ENCODE measurements around the gene BLOC1S3. TPM values are rescaled to one million over a fixed set of nuclear protein-coding genes. Genes with fewer than 3 reads are reported as not detected.
A peak's percentile ranks its signal among the peaks of the same experiment; 100 is the strongest.

Gene BLOC1S3
- total and polyA plus RNA-seq, 4 experiments from 2014 or later = 5.3 to 29.9 (median 20.9) TPM

DNA sequence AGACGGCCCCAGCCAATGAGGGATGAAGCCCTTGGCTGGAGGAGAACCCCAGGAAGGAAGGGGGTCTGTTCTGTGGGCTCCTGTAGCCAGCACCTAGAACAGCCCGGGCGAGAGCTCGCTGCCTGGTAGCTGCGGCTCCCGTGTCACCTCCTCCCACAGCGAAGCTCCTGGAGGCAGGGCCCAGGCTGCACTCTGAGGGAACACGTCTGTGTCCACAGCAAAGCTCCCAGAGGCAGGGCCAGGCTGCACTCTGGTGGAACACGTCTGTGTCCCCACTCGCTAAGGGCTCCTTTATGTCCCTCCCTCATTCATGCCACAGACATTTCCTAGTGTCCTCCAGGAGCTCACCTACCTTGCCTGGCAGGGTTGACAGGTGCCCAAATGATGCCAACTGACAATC, 9.0 kb upstream of the BLOC1S3 start:
- H3K4me1 ChIP-seq (ENCODE audit: insufficient read depth, low read length) = peaks cover 69% of the 10 kb centered on the region

DNA sequence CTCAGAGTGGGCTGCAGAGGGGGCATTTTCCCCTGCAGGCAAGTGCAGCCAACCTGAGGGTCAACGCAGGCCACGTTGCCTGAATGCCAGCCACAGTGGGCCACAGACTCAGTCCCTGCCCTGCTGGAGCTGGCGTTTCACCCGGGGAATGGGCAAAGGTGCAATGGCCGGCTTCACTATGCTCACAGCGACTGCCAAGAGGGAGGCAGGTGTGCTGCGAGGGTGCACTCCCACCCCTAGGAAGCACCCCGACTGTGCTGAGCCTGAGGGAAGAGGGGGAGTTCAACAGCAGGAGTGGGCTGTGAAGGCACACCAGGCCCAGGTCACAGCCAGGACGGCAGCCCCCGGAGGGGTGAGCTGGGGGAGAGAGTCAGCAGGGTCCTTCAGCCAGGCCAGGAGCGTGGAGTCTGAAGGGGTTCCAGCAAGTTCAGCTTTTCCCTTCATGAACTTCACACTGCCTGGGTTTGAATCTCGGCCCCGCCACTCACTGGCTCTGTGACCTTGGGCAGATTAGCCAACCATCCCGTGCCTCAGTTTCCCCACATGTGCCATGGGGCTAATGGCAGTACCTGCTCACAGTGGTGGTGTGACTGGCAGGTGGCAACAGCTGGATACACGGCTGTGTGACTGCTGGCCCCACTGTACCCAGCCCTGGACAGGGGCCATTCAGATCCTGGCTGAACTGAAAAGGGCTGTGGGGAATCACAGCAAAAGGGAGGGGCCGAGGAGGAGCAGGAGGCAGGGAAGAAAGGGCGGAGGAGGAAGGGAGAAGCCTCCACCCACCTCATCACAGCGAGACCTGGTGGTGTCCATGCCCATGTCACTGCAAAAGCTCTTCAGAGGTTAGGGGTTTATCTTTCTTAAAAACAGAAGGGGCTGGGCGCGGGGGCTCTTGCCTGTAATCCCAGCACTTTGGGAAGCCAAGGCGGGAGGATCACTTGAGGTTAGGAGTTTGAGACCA, 8.2 kb upstream of the BLOC1S3 start:
- H3K36me3 ChIP-seq (ENCODE audit: insufficient read depth, low read length) = no peaks in the 10 kb centered on the region
- H3K27me3 ChIP-seq (ENCODE audit: insufficient read depth, low read length) = no peaks in the 10 kb centered on the region
- DNase-seq = no peak
- ChIA-PET CTCF (ENCODE audit: partially characterized antibody) (interaction anchor here (1.4 kb wide), 1 partner anchor 8 kb away, joined by 3 read pairs; the partner anchor contains the start of genes BLOC1S3 and TRAPPC6A), POLR2A (ENCODE audit: partially characterized antibody) (interaction anchor here (0.8 to 4.0 kb wide), 4 partner anchors 10 to 78 kb away, joined by 4 to 14 read pairs (median 8); partner anchors contain the start of gene PPP1R37)
- peak overlapping the region; percentile 61 for H3K27ac ChIP-seq (ENCODE audit: low read depth, low read length)
- intact Hi-C loops (cut with micrococcal nuclease) = no loop called here
- no peaks in the 10 kb centered on the region for H3K9me3 Mint-ChIP-seq
- peak overlapping the region; percentile 76 to 99 (median 94) for H3K27ac Mint-ChIP-seq
- no peaks in the 10 kb centered on the region for H3K27me3 Mint-ChIP-seq
- H3K4me1 ChIP-seq (ENCODE audit: insufficient read depth, low read length) = peaks cover 60% of the 10 kb centered on the region
- peak overlapping the region in 7 of 8 donors; percentile 66 to 90 (median 86) for H3K4me3 Mint-ChIP-seq
- peaks cover 24 to 62% (median 43%) of the 10 kb centered on the region in 4 donors for H3K4me1 Mint-ChIP-seq
- peaks cover 0 to under 1% of the 10 kb centered on the region in 2 donors for H3K36me3 Mint-ChIP-seq
- no peak overlapping the region for H3K4me3 ChIP-seq (ENCODE audit: low read length in 2 of 2)
- H3K9me3 ChIP-seq (ENCODE audit: control insufficient read depth in 1 of 2, low read length in 2 of 2) = no peaks in the 10 kb centered on the region

More for the DNA sequence above, 9.0 kb upstream of the BLOC1S3 start:
- H3K4me3 Mint-ChIP-seq = peak overlapping the region in 2 of 8 donors; percentile 46 to 59
- no peaks in the 10 kb centered on the region for H3K9me3 Mint-ChIP-seq
- ChIA-PET CTCF (ENCODE audit: partially characterized antibody) (interaction anchor here (1.4 kb wide), 1 partner anchor 9 kb away, joined by 3 read pairs; the partner anchor contains the start of genes BLOC1S3 and TRAPPC6A), POLR2A (ENCODE audit: partially characterized antibody) (interaction anchor here (0.8 to 4.0 kb wide), 4 partner anchors 9 to 77 kb away, joined by 4 to 14 read pairs (median 12); partner anchors contain the start of genes BLOC1S3, PPP1R37 and TRAPPC6A)
- H3K27me3 Mint-ChIP-seq = no peaks in the 10 kb centered on the region
- no peaks in the 10 kb centered on the region for H3K36me3 Mint-ChIP-seq
- Histone ChIP-seq H3K4me3 (ENCODE audit: low read length in 2 of 2) (no peak overlapping the region), H3K27me3 (ENCODE audit: insufficient read depth, low read length) (no peaks in the 10 kb centered on the region), H3K36me3 (ENCODE audit: insufficient read depth, low read length) (no peaks in the 10 kb centered on the region), H3K27ac (ENCODE audit: low read depth, low read length) (no peak overlapping the region), H3K9me3 (ENCODE audit: control insufficient read depth in 1 of 2, low read length in 2 of 2) (no peaks in the 10 kb centered on the region)
- intact Hi-C loops (cut with micrococcal nuclease) = no loop called here
- peak overlapping the region in 3 of 7 donors; percentile 24 to 42 (median 41) for H3K27ac Mint-ChIP-seq
- DNase-seq = no peak
- peaks cover 22 to 66% (median 44%) of the 10 kb centered on the region in 4 donors for H3K4me1 Mint-ChIP-seq

DNA sequence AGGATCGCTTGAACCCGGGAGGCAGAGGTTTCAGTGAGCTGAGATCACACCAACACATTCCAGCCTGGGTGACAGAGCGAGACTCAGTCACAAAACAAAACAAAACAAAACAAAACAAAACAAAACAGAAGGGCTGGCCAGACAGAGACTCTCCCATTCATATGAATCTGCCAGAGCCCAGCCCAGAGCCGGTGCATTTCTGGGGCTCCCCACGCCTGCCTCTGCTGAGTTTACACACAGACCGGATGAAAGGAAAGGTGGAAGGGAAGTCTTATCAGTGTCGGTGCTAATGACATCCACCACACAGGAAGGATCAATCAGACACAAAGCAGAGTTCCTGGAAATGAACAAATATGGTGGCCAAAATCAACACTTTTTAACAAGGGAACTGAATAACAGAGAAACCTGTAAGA, 7.4 kb upstream of the BLOC1S3 start:
- H3K27me3 Mint-ChIP-seq = no peaks in the 10 kb centered on the region
- peak overlapping the region; percentile 88 to 99 (median 94) for H3K27ac Mint-ChIP-seq
- ChIA-PET POLR2A (ENCODE audit: partially characterized antibody) (interaction anchor here (1.1 to 4.0 kb wide), 5 partner anchors 9 to 413 kb away, joined by 3 to 14 read pairs (median 4); partner anchors contain the start of genes OPA3 and PPP1R37), CTCF (ENCODE audit: partially characterized antibody) (interaction anchor here (0.9 kb wide), 1 partner anchor 79 kb away, joined by 3 read pairs; the partner anchor contains the start of gene PPP1R37)
- peak overlapping the region; percentile 66 to 90 (median 84) for H3K4me3 Mint-ChIP-seq
- no peaks in the 10 kb centered on the region for H3K9me3 Mint-ChIP-seq
- intact Hi-C loops (cut with micrococcal nuclease) = no loop called here
- H3K36me3 Mint-ChIP-seq = peaks cover 0 to 2% of the 10 kb centered on the region in 2 donors
- H3K4me3 ChIP-seq (ENCODE audit: low read length in 2 of 2) = peak overlapping the region; percentile 17 to 43
- peaks cover 27 to 65% (median 42%) of the 10 kb centered on the region in 4 donors for H3K4me1 Mint-ChIP-seq
- H3K36me3 ChIP-seq (ENCODE audit: insufficient read depth, low read length) = no peaks in the 10 kb centered on the region
- peaks cover 60% of the 10 kb centered on the region for H3K4me1 ChIP-seq (ENCODE audit: insufficient read depth, low read length)
- no peaks in the 10 kb centered on the region for H3K27me3 ChIP-seq (ENCODE audit: insufficient read depth, low read length)
- DNase-seq = peak; percentile 49 to 77 (median 54)
- H3K27ac ChIP-seq (ENCODE audit: low read depth, low read length) = peak overlapping the region; percentile 61
- no peaks in the 10 kb centered on the region for H3K9me3 ChIP-seq (ENCODE audit: control insufficient read depth in 1 of 2, low read length in 2 of 2)

DNA sequence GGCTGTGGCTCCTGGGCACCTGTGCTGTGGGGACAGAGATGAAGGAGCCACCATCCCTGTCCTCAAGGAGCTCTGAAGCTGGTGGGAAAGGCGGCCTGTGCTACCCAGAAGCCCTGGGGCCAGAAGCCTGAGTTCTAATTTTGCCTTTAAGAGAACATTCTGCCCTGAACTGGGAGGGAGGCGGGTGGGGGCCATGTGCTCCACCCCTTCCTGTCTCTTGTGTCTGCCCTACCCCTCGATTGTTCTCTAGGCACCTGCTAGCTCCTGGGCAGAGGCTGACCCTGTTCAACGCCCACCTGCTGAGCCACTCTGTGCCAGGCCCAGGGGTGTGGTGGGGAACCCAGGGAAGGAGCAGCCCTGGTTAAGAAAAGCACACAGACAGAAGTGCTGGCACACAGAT, 6.4 kb upstream of the BLOC1S3 start:
- H3K4me3 Mint-ChIP-seq = peak overlapping the region; percentile 44 to 78 (median 67)
- Histone ChIP-seq H3K36me3 (ENCODE audit: insufficient read depth, low read length) (no peaks in the 10 kb centered on the region), H3K4me3 (ENCODE audit: low read length in 2 of 2) (peak overlapping the region in 1 of 2 donors; percentile 23), H3K9me3 (ENCODE audit: control insufficient read depth in 1 of 2, low read length in 2 of 2) (no peaks in the 10 kb centered on the region), H3K27ac (ENCODE audit: low read depth, low read length) (peak overlapping the region; percentile 61), H3K27me3 (ENCODE audit: insufficient read depth, low read length) (no peaks in the 10 kb centered on the region), H3K4me1 (ENCODE audit: insufficient read depth, low read length) (peaks cover 64% of the 10 kb centered on the region)
- H3K9me3 Mint-ChIP-seq = no peaks in the 10 kb centered on the region
- H3K27ac Mint-ChIP-seq = peak overlapping the region; percentile 77 to 91 (median 89)
- H3K36me3 Mint-ChIP-seq = peaks cover 0 to 2% of the 10 kb centered on the region in 2 donors
- H3K4me1 Mint-ChIP-seq = peaks cover 25 to 68% (median 40%) of the 10 kb centered on the region in 4 donors
- DNase-seq = peak in 2 of 5 donors; percentile 25 to 29
- no peaks in the 10 kb centered on the region for H3K27me3 Mint-ChIP-seq
- ChIA-PET POLR2A (ENCODE audit: partially characterized antibody) (interaction anchor here (1.1 to 4.0 kb wide), 4 partner anchors 19 to 412 kb away, joined by 3 to 14 read pairs (median 8); partner anchors contain the start of genes OPA3 and PPP1R37), CTCF (ENCODE audit: partially characterized antibody) (interaction anchor here (0.9 to 1.7 kb wide), 3 partner anchors 15 to 80 kb away, joined by 3 read pairs; partner anchors contain the start of gene PPP1R37)
- intact Hi-C loops (cut with micrococcal nuclease) = no loop called here

DNA sequence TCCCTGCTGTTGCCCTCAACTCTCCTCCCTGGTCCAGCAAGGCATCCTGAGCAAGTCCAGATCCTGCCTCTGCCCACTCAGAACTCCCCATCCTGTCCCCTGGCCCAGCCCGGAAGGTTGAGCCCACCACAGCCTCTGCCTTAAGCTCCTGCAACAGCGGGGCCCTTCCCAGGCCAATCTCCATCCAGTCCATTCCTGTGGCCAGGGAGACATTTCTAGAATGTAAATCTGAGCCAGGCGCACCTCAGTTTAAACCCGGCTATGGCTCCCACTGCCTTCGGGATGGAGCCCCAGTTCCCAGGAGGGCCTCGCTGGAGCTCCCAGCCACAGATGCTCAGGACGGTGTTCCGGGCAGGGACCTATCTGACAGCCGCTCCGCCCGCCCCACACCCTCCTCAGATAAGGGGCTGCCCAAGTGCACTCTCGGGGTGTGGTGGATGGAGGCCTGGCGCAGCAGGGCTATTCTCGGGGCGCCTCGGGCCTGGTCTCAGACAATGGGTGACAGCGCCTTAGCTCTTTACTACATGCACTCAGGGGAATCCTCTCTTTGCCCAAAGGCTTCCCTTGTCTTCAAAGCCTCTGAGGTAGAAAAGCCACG, 5.9 kb upstream of the BLOC1S3 start:
- Histone ChIP-seq H3K27me3 (ENCODE audit: insufficient read depth, low read length) (no peaks in the 10 kb centered on the region), H3K36me3 (ENCODE audit: insufficient read depth, low read length) (no peaks in the 10 kb centered on the region), H3K4me3 (ENCODE audit: low read length in 2 of 2) (peak overlapping the region in 1 of 2 donors; percentile 23), H3K4me1 (ENCODE audit: insufficient read depth, low read length) (peaks cover 69% of the 10 kb centered on the region), H3K9me3 (ENCODE audit: control insufficient read depth in 1 of 2, low read length in 2 of 2) (no peaks in the 10 kb centered on the region), H3K27ac (ENCODE audit: low read depth, low read length) (peak overlapping the region; percentile 61)
- Mint-ChIP-seq H3K4me3 (peak overlapping the region in 3 of 8 donors; percentile 69 to 78 (median 70)), H3K9me3 (no peaks in the 10 kb centered on the region), H3K27me3 (no peaks in the 10 kb centered on the region), H3K27ac (peak overlapping the region; percentile 67 to 91 (median 89)), H3K4me1 (peaks cover 27 to 73% (median 42%) of the 10 kb centered on the region in 4 donors), H3K36me3 (peaks cover 0 to 3% of the 10 kb centered on the region in 2 donors)
- POLR2A ChIA-PET (ENCODE audit: partially characterized antibody) = interaction anchor here (2.9 to 4.0 kb wide), 2 partner anchors 20 to 80 kb away, joined by 12 to 14 read pairs; partner anchors contain the start of gene PPP1R37
- CTCF ChIA-PET (ENCODE audit: partially characterized antibody) = interaction anchor here (0.9 to 1.7 kb wide), 2 partner anchors 14 to 20 kb away, joined by 3 read pairs; no protein-coding TSS in a partner anchor
- intact Hi-C loops (cut with micrococcal nuclease) = no loop called here
- no peak for DNase-seq

DNA sequence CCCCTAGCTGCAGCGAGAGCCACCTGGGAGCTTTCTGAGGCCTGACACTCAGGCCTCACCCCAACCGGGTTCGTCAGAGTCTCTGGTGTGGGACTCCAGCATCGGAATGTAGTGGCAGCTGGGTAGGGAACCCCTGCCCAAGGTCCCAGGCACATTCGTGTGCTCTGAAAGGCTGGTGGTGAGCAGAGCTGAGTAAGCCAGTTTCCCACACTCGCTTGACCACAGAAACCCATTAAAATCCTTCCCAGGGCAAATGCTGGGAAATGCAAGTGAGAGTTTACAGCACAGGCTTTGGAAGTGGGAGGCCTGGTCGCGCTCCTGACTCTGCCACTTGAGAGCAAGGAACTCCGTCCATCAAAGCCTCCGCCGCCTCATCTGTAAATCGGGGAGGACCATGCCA, 4.8 kb upstream of the BLOC1S3 start:
- POLR2A ChIA-PET (ENCODE audit: partially characterized antibody) = no interaction called here

More for the DNA sequence above, 4.8 kb upstream of the BLOC1S3 start:
- intact Hi-C loops (cut with micrococcal nuclease) = no loop called here
- Mint-ChIP-seq H3K27ac (peak overlapping the region in 3 of 7 donors; percentile 41 to 53 (median 42)), H3K4me1 (peaks cover 28 to 74% (median 46%) of the 10 kb centered on the region in 4 donors), H3K36me3 (peaks cover 0 to 8% of the 10 kb centered on the region in 2 donors), H3K9me3 (no peaks in the 10 kb centered on the region), H3K4me3 (peak overlapping the region in 1 of 8 donors; percentile 15), H3K27me3 (no peaks in the 10 kb centered on the region)
- Histone ChIP-seq H3K9me3 (ENCODE audit: control insufficient read depth in 1 of 2, low read length in 2 of 2) (no peaks in the 10 kb centered on the region), H3K27ac (ENCODE audit: low read depth, low read length) (no peak overlapping the region), H3K4me1 (ENCODE audit: insufficient read depth, low read length) (peaks cover 64% of the 10 kb centered on the region), H3K36me3 (ENCODE audit: insufficient read depth, low read length) (no peaks in the 10 kb centered on the region), H3K4me3 (ENCODE audit: low read length in 2 of 2) (no peak overlapping the region), H3K27me3 (ENCODE audit: insufficient read depth, low read length) (no peaks in the 10 kb centered on the region)
- CTCF ChIA-PET (ENCODE audit: partially characterized antibody) = no interaction called here
- DNase-seq = no peak

Measured in CD4-positive, alpha-beta memory T cell (primary cell).